ENCODE measurements around the gene SH3PXD2A.
"Not testable (repeated sequence)": the region's sequence is repeated elsewhere in the genome, so short reads cannot be mapped to it uniquely, and the experiment has no call there.

Gene SH3PXD2A

DNA sequence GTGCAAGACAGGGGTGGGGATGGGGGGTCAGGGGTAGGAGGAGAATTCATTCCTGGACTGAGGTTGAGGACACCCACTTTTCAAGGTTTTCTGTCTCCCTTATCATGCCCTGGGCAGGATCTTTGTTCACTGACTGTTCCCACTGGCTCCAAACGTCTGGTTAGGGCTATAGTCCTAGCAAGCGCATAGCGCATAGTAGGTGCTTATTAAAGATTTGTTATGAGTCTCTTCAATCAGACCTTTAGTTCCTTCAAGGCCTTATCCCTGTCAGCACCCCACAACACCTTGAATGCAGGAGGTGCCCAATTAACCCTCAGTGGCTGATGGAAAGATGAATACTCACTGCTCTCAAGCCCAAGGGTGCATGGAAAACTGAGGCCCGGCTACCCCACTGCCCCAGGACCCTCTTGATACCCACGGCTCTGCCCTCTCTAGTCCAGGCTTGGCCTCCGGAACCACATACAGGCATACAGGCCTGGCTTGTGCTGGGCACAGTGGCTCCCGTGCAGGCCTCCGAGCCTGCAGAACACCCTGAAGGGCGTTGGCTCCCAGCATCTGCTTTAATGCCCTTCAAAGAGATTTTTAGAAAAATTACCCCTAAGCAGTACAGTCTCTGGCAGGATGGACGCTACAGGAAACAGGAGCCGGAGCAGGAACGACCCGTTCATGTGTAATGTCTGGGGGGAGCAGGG is 177.7 kb downstream of the SH3PXD2A start:
- DNase-seq = no peak

DNA sequence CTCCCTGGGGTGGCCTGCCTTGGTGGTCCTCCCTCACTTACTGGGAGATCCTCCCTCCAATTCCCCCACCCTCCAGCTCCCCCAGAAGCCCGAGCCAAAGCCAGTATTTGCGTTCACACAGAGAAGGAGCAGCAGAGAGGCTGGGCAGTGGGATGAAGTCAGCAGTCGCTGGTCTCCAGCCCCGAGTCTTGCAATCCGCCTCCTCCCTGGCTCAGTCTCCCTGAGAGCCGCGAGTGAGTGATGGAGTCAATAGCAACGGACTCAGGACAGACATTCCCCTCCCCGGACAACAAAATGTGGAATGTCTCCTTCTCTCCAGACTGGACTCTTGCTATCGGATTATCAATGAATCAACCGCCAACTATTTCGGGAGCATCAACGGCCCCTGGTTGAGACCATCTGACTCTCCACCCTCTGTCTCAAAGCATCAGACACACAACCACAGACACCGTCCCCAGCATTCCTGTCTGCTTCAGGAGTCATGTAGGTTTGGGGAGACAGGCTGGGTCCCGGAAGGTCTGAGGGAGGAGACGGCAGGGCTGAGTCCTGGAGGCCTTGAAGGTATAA is 178.4 kb downstream of the SH3PXD2A start:
- DNase-seq = no peak

DNA sequence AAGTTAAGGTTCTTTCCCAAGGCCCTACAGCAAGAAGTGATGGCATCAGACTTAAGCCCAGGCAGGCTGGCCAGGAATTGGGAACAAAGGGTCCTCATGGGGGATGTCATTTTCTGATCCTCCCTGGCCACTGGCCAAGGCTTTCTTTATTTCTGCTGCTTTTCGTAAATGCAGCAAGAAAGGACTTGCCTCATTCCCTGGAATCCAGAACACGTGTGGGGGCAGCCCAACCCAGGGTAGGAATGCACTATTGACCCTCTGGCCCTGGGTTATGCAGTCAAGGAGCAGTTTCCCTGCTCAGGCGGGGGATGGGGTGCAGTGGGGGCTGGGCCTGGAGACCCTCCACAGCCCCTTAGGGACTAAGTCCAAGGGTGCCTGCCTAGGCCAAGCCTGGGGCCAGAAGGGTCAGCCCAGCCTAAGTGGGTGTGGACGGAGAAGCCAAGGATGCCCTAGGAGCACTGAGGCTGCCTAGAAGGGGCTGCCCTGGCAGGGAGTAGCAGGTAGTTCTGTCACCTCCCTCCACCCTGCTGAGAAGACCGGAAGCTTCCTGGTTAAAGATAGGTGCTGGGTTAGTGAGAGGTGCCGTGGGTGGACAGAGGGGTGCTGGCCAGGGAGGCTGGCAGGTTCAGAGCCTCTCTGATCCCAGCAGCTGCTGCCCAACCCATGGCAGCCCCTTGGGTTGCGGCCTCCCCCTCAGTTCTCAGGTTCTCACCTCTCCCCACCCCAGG is 179.2 kb downstream of the SH3PXD2A start:
- no peak for DNase-seq

DNA sequence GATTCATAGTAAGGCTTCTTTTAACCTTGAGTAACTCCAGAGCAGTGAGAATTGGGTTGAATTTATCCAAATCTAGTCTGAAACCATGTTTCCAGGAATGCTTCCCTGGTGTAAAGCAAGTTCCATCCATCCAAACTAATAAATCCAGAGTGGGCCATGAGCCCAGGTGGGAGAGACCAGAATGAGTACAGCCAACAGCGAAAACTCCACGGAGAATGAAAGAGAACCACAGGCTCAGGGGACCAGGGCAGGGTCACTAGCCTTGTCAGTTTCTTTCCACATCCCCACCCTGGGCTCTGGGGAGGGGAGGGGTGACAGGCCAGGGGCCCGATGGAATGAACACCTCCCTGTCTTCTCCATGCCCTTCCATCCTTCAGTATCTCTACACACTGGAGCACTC is 181.8 kb downstream of the SH3PXD2A start:
- DNase-seq = no peak

DNA sequence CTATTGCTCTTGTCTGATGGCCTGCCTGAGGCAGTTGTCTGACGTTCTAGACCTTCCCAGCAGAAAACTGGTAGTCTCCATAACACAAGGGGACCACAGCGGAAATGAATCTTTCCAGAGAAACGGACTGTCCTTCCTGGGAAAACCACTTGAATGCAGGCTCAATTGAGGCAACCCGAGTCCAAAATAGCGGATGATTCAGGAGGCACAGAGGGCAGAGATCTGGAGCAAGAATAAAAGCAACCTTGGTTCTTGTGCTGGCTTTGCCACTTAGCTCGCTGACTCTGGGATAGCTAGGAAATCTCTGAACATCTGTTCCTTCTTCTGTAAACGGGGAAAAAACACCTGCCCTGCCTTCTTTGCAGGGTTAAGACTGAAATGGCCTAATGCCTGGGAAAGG is 183.0 kb downstream of the SH3PXD2A start:
- DNase-seq = no peak

DNA sequence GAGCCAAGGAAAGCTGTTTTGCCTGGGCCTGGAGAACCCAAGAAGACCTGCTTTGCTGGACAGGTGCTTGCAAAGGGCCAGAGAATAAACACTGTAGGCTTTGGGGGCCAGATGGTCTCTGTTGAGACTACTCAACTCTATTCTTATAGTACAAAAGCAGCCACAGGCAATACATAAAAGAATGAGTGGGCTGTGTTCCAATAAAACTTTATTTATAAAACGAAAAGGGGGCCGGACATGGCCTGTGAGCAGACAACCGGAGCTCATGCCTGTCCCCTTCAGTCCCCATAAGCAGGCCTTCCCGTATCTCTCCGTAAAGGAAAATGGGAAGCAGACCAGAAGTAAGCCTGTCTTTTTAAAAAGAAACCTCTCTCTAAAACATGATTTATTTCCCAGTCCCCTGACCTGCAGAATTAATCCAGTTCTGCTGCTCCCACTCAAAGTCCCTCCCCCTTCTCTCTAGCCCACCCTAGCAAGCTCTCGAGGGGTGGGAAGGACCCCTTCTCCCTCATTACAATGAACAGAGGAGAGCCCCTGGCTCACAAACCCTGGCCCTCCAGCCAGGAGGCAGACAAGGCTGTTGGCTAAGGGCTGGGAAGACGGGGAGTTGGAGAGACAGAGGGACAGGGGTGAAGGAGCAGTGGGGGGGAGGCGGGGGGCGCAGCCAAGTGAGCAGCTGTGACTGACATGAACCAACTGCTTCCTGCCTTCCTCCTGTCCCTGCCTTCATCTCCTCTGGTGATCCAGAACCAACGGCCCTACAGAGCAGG is 184.1 kb downstream of the SH3PXD2A start:
- no peak for DNase-seq

DNA sequence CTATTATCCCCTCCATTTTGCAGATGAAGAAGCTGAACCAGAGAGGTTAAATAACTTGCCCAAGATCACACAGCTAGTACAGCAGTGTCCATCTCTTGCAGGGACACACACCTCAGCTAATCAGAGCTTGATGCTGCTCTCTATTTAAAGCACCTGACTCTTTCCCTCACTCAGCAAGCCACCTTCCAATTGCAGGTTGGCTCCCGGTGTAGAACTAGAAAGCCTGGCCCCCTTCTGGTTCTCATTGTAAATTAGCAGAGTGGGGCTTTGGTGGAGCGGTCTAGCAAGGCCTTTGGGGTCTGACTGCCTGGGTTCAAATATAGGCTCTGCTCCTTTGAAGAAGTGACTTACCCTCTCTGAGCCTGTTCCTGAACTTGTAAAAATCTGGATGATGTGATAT is 185.4 kb downstream of the SH3PXD2A start:
- no peak for DNase-seq

DNA sequence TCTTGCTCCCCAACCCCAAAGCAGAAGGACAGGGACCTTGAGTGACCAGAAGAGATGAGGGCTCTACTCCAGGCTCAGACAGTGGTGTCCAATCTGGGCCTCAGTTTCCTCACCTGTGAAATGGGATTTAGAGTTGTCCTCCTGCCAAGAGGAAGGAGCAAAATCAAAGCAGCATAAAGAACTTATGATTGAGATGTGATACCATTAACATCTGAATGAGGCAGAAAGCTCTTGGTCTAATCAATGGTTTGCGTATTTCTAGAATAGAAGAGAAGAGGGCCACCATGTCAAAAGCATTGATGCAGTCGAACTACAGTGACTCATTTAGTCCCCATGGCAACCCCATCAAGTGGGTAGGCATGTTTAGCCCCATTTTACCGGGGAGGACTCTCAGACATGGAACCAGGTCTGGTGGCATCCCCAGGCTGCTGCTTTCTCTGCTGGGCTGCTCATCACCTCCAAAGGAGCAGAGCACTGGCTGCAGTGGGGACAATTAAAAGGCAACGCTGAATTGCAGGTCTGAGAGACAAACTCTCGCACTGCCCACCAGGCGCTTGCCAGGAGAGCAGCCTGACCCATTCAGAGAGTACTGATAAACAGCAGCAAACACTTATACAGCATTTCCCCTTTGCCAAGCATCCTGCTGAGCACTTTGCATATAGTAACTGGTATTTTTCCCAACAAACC is 186.0 kb downstream of the SH3PXD2A start:
- no peak for DNase-seq

DNA sequence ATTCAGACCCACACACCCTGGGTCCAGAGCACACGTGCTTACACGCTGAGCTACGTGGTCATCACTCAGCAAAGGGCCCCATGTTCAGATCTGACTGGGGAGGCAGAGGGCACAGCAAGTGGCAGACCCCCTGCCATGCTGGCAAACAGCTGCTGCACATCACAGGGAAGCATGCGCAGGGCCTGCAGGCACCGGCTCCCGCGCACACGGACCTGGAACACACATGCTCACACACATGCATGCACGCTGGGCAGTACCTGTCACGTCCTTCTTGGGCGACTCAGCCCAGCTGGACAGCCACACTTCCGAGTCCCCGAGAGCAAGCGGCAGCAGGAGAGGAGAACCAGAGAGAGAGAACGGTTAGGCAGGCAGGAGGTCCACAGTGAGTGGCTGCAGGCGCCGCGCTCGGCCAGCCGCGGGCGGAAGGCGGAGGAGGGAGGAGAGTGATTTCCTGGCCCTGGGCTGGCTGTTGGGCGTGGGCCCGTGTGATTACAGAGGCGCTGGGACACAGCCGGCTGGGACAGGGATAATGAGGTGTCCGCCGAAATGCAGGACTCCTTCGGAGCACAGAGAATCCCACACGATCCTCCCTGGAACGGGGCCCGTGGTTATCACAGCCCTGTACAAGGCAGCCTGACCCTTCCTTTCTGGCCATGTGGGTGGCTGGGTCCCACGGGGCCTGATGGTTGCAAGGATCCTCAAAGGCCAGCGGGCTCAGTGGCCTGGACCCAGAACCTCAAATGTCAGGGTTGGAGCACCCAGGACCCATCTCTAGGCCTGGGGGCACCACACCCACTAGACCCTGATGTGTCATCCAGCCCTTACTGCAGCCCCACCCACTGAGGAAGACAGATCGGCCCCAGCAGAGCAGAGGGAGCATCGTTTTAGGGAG is 186.8 kb downstream of the SH3PXD2A start:
- DNase-seq = no peak

DNA sequence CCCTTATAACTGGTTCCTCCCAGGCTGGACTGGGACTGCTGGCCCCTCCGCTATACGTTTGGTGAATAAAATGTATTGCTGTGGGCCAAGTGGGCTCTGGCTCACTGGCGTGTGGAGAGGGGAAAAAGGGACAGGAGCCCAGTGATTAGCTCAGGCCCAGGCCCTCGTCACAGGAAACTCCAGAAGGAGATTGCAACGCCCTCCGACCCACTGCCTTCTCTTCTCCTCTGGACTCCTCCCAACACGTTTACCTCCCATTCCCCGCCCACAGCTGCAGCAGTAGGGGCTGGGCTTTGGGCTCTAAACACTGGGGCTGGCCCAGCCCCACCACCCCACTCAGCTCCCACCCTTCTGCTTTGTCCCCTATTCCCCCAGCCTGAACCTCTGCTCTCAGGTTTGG is 188.0 kb downstream of the SH3PXD2A start:
- DNase-seq = no peak

DNA sequence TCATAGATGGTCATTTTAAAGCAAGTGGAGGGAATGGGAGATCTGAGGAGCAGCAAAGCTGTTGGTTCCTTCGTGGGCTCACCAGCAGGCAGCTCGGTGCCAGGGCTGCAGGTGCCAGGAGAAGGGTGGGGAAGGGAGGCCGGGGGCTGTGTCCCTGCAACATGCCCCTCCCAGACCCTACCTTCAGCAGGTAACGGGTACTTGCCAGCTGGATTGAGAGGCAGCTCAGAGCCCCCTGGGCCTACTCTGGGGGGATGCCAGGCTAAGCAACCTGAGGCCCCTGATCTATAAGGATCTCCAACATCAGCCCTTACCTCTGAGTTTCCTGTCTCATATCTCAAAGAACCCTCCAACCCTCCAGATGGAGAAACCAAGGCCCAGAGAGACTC is 188.6 kb downstream of the SH3PXD2A start:
- no peak for DNase-seq

DNA sequence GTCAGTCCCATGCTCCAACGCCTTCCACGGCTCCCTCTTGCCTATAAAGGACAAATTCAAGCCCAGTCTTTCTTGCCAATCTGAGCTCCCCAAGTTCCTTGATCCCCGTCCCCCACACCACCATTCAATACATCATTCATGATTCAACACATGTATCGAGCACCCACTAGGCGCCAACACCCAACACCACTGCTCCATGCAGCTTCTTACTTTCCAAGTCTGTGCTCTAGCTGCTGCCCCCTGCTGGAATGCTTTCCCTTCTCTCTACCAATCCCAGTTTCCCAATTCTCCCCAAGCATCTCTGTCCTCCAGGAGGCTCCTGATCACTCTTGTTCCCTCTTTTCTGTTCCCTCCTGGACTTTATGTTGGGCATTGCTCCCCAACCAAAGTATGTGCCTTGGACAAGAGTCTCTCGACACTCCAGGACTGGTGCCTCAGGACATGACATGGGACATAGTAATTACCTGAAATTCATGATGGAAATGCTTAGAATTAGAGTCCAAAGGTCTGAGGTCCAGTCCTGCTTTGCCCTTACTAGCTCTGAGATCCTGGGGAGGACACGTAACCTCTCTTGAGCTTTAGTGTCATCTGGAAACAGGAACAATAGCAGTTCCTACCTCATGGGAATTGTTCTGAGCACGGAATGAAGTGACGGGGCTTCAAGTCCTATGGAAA is 189.2 kb downstream of the SH3PXD2A start:
- no peak for DNase-seq

DNA sequence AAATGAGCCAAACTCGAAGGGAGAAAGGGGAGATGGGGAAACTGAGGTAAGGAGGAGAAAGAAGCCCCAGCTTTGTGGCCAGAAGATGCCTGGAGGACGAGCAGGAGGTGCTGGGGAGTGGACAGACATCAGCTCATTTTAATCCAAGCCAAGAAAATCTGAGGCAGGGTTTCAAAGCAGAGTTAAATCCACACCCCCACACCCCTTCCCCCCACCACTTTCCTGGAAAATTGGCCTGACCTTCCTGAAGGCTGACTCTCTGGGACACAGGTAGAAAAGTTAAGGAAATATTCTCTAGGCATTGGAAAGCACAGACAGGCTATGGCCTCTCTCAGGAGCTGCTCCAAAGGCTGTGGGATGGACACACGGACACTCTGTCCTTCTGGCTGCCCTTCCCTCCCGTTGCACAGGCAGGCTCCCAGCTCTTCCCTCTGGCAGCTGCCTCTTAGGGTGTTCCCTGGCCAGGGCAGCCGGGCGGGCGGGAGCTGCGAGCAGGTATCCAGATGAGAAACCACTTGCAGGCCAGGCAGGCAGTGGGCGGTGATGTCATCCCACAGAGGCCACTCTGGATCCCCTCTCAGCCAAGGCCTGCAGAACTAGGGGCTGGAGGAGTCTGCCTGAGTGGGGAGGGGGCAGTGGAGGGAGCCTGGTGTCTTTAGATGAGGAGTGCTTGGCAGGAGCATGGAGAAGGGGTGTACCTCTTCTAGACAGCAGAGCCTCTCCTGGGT is 190.1 kb downstream of the SH3PXD2A start:
- no peak for DNase-seq

DNA sequence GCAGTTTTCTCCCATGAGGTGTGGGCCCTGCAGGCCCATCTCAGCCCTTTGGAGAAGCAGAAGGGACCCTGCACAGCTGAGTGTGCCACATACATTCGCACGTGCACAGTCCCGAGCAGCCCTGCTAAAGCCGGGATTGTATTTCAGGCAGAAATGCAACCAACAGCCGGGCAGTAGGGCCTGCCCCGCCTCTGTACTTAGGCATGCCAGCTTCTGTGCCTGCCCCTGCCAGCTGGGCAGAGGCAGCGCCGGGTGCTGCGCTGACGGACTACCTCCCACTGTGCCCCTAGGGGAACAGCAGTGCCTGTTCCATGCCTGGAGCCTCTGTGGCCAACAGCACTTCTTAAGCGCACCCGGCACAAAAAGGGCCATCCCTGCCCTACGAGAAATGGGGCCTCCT is 191.6 kb downstream of the SH3PXD2A start:
- DNase-seq = no peak

DNA sequence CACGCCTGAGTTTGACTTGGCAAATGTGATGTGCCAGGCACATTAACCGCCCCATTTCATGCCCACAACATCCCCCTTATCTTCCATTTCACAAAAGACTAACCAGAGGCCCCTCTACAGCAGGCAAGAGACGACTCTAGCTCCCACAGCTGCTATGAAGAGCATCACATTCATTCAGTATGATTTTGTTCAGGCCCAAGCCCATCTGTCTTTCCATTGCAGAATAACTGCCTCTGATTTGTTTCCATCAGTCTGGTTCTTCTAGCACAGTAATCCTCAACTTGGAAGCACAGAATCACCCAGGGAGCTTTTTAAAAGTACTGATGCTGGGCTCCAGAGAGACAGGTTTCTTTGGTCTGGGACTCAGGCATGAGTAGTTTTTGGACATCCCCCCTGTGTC is 192.1 kb downstream of the SH3PXD2A start:
- no peak for DNase-seq

DNA sequence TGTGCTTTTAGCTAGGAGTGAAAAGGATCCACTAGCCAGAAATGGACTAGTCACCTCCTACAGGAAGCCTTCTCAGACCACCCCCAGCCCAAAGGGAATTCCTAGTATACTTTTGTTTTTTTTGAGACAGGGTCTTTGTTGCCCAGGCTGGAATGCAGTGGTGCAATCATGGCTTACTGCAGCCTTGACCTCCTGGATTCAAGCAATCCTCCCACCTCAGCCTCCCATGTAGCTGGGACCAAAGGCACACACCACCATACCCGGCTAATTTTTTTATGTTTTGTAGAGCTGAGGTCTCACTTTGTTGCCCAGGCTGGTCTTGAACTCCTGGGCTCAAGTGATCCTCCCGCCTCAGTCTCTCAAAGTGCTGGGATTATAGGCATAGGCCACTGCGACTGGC is 192.7 kb downstream of the SH3PXD2A start:
- not testable (repeated sequence) for DNase-seq

DNA sequence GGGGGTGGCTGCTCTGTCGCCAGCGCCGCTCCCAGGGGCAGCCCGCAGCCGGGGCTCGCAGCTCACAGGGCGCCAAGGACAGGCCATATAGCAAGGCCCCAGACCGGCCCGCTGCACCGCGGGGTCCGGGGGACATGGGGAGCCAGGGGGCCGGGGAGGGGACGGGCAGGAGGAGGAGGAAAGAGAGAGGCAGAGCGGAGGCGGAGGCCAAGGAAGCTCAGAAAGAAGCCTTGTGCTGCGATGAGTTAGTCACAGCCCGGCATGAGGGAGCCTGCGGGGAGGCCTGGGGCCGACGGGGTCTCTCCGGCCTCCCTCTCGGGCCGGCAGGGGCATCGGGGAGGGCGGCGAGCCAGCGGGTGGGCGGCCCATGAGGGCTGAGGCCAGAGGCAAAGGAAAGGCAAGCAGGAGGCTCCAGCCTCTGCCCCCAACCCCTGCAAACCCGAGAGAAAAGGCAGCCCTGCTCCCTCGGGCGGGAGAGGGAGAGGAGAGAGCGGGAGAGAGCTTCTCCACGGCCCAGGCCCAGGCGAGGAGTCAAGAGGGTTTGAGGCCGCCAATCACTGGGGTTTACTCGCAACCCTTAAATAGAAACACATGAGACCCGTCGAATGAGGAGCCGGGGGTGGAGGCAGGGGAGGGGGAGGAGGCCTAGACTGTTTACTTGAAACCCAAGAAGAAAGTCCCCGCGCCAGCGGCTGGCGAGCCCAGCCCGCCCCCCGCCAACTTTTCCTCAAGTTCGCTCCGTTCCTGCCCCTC is 194.0 kb downstream of the SH3PXD2A start:
- peak; percentile 62 for DNase-seq

DNA sequence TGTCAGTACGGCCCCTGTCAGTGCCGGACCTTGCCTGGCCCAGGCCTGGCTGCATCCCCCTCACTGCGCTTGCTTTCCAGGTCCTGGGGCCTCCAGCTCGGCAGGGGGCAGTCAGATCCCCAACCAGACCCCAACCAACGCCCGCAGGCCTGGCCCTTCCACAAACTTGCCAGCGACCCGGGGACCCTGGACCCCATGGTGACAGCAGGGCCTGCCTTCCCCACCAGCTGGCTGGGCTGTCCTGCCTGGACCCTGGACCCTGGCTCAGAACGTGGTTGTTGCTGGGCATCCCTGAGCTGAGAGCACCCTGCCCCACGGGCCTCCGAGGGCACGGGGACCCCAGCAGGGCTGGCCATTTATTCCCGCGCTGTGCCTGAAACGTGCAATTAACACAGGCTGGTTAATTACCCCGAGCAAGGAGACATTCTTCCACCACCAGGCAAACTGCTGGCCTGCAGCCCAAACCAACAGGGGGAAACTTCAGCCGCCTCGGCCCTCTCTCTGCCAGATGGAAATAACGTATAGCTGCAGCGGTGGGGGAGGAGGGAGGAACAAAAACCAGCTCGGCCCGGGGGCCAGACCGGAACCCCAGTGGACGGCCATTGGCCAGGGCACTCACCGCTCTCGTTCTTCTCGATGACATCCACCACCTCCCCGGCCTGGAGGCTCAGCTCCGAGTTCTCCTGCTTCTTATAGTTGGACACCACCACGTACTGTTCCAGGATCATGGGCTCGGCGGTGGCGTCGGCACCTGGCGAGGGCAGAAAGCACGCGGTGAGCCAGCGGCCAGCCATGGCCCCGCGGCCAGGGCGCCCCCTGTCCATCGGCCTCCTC is 194.8 kb downstream of the SH3PXD2A start:
- DNase-seq = no peak
